Suppressor macrophage treated with lipopolysaccharide for 1 hour (primary cell): Measurements from ENCODE around the gene SPR.

Experiments
- DNase-seq, 3 donors: peaks; one replicate each; pipeline ENCODE4 v3.0.0-alpha.2; 2020 to 2022

Gene SPR

DNA sequence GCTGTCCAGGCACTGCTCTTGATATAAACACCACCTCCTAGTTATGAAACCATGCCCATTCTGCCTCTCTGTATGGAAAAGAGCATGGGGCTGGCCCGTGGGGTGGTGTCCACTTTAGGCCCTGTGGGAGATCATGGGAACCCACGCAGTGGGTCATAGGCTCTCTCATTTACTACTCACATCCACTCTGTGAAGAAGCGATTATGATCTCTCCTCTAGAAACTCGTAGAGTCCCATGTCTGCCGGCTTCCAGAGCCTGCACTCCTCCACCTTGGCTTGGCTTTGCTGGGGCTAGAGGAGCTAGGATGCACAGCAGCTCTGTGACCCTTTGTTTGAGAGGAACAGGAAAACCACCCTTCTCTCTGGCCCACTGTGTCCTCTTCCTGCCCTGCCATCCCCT, 46.0 kb downstream of the SPR start:
- no peak for DNase-seq

DNA sequence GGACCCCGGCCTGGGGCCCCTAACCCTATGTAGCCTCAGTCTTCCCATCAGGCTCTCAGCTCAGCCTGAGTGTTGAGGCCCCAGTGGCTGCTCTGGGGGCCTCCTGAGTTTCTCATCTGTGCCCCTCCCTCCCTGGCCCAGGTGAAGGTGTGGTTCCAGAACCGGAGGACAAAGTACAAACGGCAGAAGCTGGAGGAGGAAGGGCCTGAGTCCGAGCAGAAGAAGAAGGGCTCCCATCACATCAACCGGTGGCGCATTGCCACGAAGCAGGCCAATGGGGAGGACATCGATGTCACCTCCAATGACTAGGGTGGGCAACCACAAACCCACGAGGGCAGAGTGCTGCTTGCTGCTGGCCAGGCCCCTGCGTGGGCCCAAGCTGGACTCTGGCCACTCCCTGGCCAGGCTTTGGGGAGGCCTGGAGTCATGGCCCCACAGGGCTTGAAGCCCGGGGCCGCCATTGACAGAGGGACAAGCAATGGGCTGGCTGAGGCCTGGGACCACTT, 46.5 kb downstream of the SPR start:
- no peak for DNase-seq

DNA sequence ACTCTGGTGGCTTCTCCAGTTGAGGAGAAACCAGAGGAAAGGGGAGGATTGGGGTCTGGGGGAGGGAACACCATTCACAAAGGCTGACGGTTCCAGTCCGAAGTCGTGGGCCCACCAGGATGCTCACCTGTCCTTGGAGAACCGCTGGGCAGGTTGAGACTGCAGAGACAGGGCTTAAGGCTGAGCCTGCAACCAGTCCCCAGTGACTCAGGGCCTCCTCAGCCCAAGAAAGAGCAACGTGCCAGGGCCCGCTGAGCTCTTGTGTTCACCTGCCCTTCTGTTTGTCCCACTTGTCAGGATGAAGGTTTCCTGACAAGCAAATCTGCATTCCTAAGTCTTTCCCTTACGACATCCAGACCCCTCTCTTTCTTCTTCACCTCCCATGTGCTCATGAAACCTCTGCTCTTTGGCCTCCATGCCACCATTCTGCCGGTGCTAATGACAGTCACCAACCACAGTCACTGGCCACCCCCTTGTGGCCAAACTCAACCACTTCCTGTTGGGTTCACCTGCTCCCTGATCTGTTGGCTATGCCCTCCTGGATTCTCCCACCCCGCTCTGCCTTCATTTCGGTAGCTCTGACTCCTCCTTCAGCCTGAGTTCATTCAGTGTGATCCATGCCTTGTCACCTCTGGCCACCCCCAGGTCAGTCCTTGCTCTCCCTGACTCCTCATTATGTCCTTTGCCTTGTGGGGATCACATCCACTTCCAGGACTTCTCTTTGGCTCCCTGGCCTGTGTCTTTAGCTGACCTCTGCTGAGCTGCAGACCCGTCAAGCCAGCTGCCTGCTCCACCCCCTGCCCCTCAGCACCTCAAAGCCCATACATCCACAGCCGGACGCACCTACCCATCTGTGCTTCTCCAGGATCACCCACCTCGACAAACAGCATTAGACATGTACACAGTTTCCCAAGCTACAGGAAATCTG, 47.7 kb downstream of the SPR start:
- DNase-seq, result peak; percentile 25 to 46 (median 41)

DNA sequence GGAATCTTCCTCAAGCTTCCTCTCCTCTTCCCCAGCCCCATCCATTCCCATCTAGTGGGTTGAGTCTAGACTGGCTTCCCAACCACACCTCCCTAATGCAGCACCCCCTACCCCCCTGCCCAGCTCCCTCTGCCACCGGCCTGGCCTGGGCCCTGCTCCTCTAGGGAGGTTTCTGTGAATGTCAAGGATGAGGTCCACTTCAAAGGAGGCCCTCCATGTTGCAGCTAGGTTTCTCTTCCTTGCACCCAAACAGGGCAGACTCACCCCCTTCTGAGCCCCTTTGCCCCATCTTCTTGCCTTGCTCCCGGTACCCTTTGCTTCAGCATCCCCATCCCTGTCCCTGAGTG, 48.4 kb downstream of the SPR start:
- no peak for DNase-seq

DNA sequence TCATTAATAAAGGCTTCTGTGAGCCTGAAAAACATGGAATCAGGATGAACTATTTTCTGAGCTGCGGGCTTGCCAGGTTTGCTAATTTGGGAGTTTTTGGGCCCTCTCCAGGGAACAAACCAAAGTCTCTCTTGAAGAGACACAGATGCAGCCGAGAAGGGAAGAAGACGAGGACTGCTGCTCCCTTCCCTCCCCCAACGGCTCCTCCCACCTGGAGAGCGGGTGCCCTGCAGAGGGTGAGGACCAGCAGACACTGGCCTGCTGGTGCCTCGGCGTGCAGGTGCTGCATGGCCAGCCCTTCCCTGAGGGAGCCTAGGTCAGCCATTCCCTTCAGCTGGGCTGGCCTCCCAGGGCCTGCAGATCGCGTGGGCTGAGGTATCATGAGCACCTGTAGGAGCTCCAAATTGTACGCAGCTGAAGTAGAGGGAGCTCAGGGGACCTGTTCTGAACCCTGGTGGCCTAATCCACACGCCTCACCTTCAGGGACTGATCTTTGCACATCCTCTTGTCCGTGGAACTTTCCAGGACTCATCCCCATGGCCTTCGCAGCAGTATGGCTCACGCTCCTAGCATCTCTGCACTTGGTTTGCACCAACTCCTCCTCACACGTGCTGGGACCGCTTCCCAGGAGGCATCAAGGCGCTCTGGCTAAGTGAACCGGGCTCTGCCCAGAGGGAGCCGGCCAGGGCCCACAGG, 49.6 kb downstream of the SPR start:
- DNase-seq, result no peak

DNA sequence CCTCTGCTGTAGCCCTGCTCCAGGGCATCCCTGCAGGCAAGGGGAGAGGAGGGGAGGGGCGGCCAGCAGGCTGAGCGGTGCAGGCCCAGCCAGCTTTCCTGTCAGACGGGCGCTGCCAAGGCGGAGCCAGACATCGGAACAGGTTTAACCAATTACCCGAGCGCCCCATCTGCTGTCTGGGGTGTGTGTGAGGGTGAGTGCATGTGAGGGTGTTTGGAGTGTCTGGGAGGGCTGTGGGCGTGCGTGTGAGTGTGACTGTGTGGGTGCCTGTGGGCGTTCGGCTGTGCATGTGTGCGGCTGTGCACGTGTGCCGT, 50.1 kb downstream of the SPR start:
- DNase-seq, result no peak

DNA sequence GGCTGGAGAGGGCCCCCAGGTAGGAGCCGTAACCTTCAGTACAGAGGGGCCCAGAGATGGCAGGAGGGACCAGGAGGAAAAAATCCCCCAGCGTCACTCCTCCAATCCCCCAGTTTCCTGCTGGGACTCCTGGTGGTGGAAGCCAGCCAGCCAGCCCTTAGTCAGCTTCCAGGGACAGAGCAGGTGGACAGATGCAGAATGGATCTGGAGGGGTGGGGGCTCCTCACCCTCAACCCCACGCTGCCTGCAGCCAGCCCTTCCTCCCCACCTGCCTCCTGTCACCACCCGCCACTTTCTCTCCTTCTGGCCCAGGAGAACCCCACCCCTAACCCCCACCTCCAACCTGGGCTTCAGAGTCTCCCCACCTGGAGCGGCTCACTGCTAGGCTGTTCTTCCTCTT, 51.2 kb downstream of the SPR start:
- DNase-seq, result no peak

DNA sequence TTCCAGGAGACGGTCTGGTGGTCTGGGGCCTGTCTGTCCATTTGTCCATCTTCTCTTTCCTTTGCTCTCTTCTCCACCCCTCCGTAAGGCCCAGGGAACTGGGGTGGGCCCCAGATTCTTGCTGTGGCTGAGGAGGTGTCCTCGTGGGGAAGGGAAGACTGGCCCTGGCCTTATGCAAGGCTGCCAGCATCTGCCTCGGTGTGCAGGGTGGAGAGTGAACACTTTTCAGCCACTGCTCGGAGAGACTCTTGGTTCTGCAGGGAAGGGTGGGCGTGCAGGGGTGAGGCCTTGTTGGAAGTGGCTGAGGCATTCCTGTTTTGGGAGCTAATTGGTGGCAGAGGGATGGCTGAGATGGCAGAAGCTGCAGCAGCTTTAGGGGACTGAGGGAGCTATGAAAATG, 53.2 kb downstream of the SPR start:
- no peak for DNase-seq

DNA sequence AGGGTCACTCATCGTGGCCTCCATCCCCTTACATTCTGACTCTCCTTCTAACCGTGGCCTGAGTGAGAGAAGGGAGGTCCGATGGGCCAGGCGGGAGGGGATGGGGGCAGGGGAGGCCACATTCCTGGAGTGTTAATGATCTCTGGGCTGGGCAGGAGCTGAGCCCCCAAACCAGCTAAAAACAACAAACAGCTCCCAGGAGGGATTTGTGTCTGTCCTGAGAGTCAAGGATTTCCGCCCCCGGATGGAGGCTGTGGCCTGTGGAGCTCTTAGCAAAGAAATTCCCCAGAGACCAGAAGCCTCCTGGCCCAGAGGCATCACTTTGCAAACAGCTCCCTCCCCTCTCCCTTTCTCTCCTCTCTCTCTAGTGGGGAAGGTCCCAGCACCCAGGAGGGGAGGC, 53.6 kb downstream of the SPR start:
- DNase-seq, result no peak
